Suppressor macrophage (primary cell): ENCODE data around the gene DOCK11.
A peak's percentile ranks its signal among the peaks of the same experiment; 100 is the strongest.
"Not testable (repeated sequence)": the region's sequence is repeated elsewhere in the genome, so short reads cannot be mapped to it uniquely, and the experiment has no call there.

Source experiments
- DNase-seq, 4 experiments: peaks; one replicate each; pipeline ENCODE4 v3.0.0-alpha.2; 2020 to 2022

DOCK11 gene

DNA sequence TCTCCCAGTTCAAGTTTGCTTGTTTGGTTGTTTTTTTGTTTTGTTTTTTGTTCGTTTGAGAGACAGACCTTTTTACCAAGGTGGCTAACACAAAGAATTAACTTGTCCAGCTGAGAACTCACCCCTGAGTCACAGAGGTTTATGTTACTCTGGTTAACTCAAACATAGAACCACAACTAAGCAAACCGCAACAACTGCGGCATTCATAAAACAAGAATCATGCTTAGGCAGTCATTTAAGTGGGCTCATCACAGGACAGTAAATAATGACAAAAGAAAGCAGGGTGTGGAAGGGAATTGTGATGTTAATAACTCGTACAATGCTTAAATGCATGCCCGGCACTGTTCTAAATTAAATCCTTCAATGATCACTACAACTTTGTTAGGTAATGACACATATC is 207.1 kb downstream of the DOCK11 start:
- DNase-seq = no peak

GRCh38 chrX:118706681-118707080 is 211.1 kb downstream of the DOCK11 start:
- DNase-seq = peak; percentile 28 to 75 (median 54)

GRCh38 chrX:118714521-118714920 is 218.9 kb downstream of the DOCK11 start:
- DNase-seq = peak in 2 of 4 experiments; percentile 62 to 76

DNA sequence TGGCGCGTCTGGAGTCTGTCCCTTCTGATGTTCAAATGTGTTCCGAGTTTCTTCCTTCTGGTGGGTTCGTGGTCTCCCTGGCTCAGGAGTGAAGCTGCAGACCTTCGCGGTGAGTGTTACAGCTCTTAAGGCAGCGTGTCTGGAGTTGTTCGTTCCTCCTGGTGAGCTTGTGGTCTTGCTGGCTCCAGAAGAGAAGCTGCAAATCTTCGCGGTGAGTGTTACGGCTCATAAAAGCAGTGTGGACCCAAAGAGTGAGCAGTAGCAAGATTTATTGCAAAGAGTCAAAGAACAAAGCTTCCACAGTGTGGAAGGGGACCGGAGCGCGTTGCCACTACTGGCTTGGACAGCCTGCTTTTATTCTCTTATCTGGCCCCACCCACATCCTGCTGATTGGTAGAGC is 220.3 kb downstream of the DOCK11 start:
- DNase-seq = not testable (repeated sequence)

DNA sequence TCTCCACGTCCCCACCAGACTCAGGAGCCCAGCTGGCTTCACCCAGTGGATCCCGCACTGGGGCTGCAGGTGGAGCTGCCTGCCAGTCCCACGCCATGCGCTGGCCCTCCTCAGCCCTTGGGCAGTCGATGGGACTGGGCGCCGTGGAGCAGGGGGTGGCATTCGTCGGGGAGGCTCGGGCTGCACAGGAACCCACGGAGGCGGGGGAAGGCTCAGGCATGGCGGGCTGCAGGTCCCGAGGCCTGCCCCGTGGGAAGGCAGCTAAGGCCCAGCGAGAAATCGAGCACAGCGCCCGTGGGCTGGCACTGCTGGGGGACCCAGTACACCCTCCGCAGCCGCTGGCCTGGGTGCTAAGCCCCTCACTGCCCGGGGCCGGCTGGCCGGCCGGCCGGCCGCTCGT is 221.2 kb downstream of the DOCK11 start:
- not testable (repeated sequence) for DNase-seq

- DNase-seq = peak; percentile 67 to 89 (median 78)
Measured at GRCh38 chrX:118717678-118718391, 222.2 kb downstream of the DOCK11 start.

- DNase-seq = peak; percentile 41 to 82 (median 72)
Measured at GRCh38 chrX:118718737-118719136, 223.1 kb downstream of the DOCK11 start.

DNA sequence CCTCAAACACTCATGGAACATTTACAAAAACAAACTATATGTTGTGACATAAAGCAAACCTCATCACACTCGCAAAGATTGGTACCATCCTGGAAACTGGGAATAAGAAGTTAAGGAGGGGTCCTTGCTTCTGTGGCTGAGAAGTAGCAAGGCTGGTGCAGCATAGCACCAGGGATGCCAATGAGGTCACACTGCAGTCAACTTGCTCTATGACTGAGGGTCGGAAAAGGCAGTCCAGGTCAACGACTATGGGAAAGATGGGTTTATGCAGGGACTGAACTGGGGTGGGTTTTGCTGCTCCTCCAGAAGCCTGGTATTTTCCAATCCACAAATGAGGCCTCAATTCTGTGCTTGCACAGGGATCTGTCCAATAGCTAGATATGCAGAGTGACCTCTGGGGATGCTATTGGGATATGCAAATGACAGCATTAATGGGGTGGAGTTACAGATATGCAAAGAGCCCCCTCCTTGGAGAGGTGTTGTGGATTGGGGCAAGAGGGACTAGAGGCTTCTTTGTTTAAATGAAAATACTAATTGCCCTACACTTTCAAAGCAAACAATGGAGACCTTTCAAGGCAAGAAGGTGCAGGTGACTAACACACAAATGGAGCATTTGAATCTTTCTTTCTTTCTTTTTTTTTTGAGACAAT is 224.6 kb downstream of the DOCK11 start:
- no peak for DNase-seq

DNA sequence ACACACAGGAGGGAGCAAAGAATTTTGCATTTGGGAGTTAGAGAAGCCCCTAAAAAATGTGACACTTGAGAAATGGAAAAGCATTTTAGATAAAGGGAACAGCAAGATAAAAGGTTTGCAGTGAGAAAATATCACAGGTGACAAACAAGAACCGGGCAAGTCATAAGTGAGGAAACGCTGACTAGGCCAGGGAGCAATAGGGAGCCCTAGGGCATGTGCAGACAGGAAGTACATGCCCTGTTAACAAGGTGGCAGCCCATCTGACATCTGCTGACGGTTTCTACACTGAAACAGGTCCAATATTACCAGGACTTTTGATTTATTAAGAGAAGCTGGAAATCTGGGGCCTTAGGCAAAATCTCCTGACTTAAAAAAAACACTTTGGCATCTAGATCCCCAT is 227.8 kb downstream of the DOCK11 start:
- no peak for DNase-seq

DNA sequence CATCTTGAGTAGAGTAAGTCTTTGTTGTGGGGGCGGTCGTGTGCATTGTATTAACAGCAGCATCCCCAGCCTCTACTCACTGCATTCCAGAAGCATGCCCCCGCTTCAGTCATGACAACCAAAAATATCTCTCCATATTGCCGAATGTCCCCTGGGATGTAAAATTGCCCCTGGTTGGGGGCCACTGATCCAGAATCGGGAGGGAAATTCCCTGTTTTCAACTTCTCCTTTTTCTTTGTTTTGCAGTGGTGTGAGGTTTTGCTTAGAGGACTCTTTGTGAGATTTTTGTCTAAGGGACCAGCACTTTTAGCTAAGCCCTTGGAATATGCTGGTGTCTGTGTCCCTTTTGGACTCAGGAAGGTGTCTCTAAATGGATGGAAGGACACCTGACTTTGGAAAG is 228.8 kb downstream of the DOCK11 start:
- DNase-seq = peak in 3 of 4 experiments; percentile 19 to 51 (median 49)

DNA sequence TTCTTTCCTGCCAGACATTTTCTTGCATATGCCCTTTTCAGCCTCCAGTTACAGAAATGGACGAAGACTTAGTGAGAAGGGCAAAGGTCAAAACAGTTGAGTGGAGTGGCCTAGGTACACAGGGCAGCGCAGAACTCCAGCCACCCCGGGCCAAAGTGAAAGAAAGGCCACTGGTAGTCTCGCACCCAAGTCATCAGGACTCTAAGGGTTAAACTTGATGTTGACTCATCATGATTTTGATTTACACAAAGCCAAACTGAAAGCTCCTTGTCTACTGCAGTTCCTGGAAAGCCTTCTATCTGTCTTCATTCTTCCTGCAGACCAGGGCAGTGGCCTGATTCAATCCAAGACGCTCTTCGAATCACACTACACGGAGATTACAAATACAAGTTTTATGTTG is 229.2 kb downstream of the DOCK11 start:
- DNase-seq = peak in 1 of 4 experiments; percentile 36

DNA sequence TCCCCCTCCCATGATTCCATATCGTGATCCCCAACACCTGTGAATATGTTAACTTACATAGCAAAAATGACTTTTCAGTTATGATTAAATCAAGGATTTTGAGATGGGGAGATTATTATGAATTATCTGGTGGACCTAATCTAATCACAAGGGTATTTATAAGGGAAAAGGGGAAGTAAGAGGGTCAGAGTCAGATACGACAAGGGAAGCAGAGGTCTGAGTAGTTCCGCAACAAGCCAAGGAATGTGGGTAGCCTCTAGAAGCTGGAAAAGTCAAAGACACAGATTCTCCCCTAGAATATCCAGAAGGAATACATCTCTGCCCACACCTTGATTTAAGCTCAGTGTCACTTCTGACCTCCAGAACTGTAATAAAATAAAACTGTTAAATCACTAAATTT is 230.8 kb downstream of the DOCK11 start:
- DNase-seq = peak; percentile 20 to 64 (median 50)

DNA sequence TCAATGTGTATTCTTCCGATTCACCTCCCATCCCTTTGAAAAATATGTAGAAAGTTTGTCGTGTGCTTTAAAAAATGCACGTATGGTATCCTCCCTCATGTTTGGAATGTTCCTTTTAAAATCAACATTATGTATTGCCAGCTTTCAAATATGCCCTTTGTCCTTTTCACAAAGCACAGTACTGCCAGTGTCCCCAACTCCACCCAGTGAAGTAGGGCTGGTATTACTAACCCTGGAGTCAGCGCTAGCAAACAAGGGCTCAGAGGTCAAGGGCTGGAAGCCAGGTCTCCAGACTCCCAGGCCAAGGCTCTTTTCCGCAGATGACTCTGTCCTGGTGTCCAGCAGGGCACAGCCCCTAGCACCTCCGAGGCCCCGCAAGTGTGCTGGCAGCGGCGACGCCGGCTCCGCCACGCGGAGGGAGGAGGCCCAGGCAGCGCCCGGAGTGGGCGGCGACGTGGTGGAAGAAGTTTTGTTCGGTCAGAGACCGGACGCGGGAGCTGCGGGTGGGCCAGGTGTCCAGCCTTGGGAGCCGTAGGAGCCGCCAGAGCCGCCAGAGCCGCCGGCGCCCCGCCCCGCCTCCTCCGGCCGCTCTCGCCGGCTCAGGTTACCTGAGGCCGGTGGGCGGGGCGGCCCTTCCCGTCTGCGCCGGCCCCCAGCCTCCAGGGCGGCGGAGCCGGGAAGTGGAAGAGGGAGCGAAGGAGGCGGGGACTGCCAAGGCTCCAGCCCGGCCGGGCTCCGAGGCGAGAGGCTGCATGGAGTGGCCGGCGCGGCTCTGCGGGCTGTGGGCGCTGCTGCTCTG is 231.5 kb downstream of the DOCK11 start, which contains the start of gene IL13RA1:
IL13RA1 (plus strand) TSS at position 720 of the 799 bp plus-strand sequence; CDS start at position 753, 33 bp downstream.
- peak; percentile 56 to 86 (median 74) for DNase-seq

- peak in 3 of 4 experiments; percentile 26 to 61 (median 47) for DNase-seq
Measured at GRCh38 chrX:118727686-118728339, 232.2 kb downstream of the DOCK11 start.

GRCh38 chrX:118729042-118729652 is 233.5 kb downstream of the DOCK11 start:
- DNase-seq = no peak

DNA sequence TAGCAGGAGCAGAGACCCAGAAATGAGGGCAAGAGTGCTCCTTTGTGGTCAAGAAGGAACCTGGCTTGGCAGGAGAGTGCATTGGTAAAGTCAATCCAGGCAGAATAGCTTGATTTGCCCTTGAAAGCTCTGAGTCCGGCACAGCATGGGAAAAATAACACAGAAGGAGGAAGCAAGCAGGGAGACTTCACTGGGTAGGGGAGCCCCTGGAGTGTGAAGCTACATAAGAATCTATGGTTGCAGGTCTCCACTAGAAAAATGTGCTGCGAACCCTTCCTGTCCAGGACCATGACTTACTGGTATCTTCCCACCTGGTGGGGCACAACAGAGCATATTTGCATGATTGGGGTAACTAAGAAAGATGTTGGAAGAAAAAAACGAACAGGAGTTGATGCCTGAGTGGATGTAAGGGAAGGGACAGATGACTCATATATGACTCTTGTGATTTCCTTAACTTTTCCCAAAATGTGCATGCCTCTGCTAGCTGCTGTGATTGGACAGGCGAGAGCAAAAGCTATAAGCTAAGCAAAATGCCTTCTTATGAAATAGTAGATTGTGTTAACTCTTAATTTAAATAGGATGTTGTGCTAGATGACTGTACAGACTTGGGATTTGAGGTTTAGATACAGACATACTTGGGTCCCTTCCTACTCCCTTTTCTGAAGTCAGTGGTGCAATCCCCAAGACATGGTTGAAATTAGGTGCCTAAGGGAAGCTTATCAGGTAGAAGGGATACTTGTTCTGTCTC is 235.1 kb downstream of the DOCK11 start:
- peak; percentile 33 to 78 (median 68) for DNase-seq

- not testable (repeated sequence) for DNase-seq
Measured at GRCh38 chrX:118732551-118732950, 236.9 kb downstream of the DOCK11 start.

DNA sequence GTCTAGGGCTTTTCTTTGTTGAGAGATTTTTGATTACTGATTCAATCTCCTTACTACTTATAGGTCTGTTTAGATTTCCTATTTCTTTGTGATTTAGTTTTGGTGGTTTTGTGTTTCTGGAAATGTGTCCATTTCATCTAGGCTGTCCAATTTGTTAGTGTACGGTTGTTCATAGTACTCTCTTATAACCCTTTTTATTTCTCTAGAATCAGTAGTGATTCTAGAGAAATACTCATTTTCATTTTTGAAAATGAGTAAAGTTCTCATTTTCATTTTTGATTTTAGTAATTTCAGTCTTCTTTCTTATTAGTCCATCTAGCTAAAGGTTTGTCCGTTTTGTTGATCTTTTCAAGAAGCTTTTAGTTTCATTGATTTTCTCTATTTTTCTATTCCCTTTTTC is 239.3 kb downstream of the DOCK11 start:
- no peak for DNase-seq
